Skeletal muscle cell (primary cell): ENCODE measurements around the gene ASMTL.
A peak's percentile ranks its signal among the peaks of the same experiment; 100 is the strongest.

Experiments
- DNase-seq: peaks from one replicate; pipeline ENCODE4 v3.0.0-alpha.2; 2010; ENCODE audit warnings: low read depth
- H3K4me3 ChIP-seq: 2 replicates; pipeline ENCODE4 v1.5.1; 2011; ENCODE audit warnings: low read depth, mild to moderate bottlenecking, control low read depth, low read length, moderate library complexity

The ASMTL gene

DNA sequence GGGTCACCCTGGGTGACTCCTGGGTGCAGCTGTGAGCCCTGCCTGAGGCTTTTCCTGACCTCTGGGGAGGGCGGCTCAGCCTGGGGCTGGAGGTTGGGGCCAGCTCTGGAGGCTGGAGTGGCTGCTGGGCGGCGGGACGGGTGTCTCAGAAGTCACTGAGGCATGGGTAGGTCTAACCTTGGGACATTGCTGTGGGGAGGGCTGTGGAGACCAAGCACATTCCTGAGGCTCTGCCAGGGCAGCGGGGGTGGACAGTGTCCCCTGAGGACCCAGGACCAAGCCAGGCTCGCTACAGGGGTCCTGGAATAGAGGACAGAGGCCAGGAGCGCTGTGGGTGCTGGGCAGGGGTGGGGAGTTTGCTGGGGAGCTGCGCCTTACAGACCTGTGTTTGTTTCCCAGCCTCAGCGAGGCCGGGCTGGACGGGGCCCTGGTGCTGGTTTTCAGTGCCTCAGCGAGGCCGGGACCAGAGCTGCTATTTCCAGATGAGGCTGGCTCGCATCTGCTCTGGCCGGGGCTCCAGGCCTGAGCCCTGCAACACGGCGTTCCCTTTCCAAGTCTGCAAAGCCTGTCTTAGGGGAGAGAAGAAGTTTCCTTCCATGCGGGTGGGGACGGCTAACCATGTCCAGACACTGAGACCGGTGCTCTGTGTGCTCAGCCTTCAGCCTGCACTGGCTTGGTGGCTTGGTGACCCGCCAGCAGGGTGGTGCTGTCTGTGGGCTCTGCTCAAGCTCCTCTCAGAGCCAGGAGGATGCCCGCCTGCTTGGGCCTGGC lies 57.8 kb downstream of the ASMTL start:
- DNase-seq = no peak
- no peak overlapping the region for H3K4me3 ChIP-seq

DNA sequence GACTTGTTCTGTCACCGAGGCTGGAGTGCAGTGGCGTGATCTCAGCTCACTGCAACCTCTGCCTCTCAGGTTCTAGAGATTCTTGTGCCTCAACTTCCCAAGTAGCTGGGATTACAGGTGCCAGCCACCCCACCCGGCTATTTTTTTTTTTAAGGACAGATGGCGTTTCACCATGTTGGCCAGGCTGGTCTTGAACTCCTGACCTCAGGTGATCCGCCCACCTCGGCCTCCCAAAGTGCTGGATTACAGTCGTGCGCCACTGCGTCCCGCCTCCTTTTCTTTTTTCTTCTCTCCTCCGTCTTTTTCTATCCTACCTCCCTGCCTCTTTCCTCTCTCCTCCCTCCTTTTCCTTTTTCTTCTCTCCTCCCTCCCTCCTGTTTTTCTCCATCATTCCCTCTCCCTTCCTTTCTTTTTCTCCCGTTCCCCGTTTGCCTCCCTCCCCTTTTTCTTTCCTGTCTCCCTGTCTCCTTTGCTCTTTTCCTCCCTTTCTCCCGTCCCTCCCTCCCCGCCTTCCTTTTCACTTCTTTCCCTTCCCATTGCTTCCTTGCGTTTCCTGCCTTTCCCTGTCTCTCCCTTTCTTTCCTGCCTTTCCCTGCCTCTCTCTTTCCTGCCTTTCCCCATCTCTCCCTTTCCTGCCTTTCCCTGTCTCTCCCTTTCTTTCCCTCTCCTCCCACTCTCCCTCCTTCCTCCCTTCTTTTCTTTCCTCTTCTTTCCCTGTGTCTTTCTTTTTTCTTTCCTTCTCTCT lies 58.7 kb downstream of the ASMTL start:
- DNase-seq = no peak
- no peak overlapping the region for H3K4me3 ChIP-seq

GRCh38 chrX:1392376-1393068 lies 60.2 kb downstream of the ASMTL start:
- peak; percentile 34 for DNase-seq

DNA sequence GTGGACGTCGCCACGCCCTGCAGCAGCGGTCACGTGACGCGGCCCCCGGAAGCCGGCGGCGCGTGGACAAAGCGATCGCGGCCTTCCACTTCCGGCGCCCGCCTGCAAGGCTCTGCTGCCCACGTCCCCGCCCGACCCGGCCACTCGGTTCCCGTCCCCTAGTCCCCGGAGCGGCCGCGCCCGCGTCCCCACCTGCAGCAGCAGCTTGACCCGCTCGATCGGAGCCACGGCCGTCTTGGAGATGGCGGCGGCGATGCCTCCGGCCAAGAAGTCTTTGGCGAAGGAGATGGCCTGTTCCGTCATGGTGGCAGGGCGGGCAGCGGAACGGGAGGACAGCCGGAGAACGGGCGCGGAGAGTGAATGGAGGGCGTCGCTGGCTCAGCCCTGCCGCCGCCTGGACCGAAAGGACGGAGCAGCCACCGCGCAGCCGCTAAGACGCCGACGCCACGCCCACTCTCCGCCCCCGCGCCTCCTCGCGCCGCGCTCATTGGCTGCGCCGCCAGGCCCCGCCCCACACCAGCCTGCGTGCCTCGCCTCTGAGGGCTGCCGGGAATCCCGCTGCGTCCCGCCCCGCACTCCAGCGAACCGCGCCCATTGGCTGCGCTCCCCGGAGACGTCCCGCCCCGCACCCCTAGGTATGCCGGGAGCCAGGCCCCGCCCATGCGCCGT lies 60.9 kb downstream of the ASMTL start, which contains the start of gene SLC25A6:
TSS of gene SLC25A6 (minus strand) at position 407 of the 669 bp plus-strand sequence. CDS start at position 303, 104 bp downstream.
- DNase-seq = peak; percentile 90
- peak within 1 kb of the TSS; percentile 100 for H3K4me3 ChIP-seq

More at GRCh38 chrX:1392376-1393068, 60.2 kb downstream of the ASMTL start:
- peak overlapping the region; percentile 100 for H3K4me3 ChIP-seq

- no peak for DNase-seq
- H3K4me3 ChIP-seq = peak overlapping the region; percentile 100
These were observed 61.4 kb downstream of the ASMTL start for GRCh38 chrX:1391370-1391706.

GRCh38 chrX:1390621-1391369 lies 61.9 kb downstream of the ASMTL start:
- no peak for DNase-seq
- peak overlapping the region; percentile 100 for H3K4me3 ChIP-seq

GRCh38 chrX:1389993-1390285 lies 62.8 kb downstream of the ASMTL start:
- no peak overlapping the region for H3K4me3 ChIP-seq
- no peak for DNase-seq

GRCh38 chrX:1389181-1389992 lies 63.3 kb downstream of the ASMTL start:
- DNase-seq = no peak
- no peak overlapping the region for H3K4me3 ChIP-seq

GRCh38 chrX:1388651-1389050 lies 64.1 kb downstream of the ASMTL start:
- DNase-seq = no peak
- H3K4me3 ChIP-seq = no peak overlapping the region

- H3K4me3 ChIP-seq = no peak overlapping the region
- DNase-seq = no peak
These were observed 65.5 kb downstream of the ASMTL start for GRCh38 chrX:1387141-1387776.

GRCh38 chrX:1386338-1387127 lies 66.2 kb downstream of the ASMTL start:
- H3K4me3 ChIP-seq = no peak overlapping the region

GRCh38 chrX:1385253-1386223 lies 67.2 kb downstream of the ASMTL start:
- DNase-seq = no peak

More at GRCh38 chrX:1386338-1387127, 66.2 kb downstream of the ASMTL start:
- no peak for DNase-seq

DNA sequence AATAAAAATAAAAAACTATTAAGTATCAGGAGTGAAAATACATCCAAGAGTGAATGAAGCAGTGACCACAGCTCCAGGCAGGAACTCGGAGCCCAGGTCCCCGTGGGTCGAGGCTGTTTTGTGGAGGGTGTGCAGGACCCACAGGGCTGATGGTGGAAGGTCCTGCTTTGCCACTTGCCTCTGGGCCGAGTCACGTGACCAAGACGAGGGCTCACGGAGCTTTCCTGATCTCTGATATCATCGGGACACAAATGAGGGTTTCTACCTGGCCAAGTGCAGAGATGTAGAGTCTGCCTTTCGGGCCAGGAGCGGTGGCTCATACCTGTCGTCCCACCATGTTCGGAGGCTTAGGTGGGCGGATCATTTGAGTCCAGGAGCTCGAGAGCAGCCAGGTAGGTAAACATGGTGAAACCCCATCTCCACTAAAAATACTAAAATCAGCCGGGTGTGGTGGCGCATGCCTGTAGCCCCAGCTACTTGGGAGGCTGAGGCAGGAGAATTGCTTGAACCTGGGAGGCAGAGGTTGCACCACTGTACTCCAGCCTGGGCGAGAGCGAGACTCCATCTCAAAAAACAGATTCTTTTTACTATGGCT lies 68.0 kb downstream of the ASMTL start:
- H3K4me3 ChIP-seq = no peak overlapping the region
- DNase-seq = no peak

More at GRCh38 chrX:1385253-1386223, 67.2 kb downstream of the ASMTL start:
- no peak overlapping the region for H3K4me3 ChIP-seq

GRCh38 chrX:1380672-1381233 lies 72.0 kb downstream of the ASMTL start:
- DNase-seq = no peak
- H3K4me3 ChIP-seq = no peak overlapping the region

GRCh38 chrX:1378306-1378759 lies 74.4 kb downstream of the ASMTL start:
- no peak for DNase-seq

More at GRCh38 chrX:1378306-1378759, 74.4 kb downstream of the ASMTL start:
- H3K4me3 ChIP-seq = no peak overlapping the region
